GM10847 (cell line): ENCODE measurements around the gene RARB.

Source experiments
- POLR2A ChIP-seq: IDR thresholded peaks from 2 replicates; pipeline ENCODE4 v1.6.1; 2011; ENCODE audit not compliant: insufficient read length; ENCODE audit errors: extremely low read depth

The RARB gene

DNA sequence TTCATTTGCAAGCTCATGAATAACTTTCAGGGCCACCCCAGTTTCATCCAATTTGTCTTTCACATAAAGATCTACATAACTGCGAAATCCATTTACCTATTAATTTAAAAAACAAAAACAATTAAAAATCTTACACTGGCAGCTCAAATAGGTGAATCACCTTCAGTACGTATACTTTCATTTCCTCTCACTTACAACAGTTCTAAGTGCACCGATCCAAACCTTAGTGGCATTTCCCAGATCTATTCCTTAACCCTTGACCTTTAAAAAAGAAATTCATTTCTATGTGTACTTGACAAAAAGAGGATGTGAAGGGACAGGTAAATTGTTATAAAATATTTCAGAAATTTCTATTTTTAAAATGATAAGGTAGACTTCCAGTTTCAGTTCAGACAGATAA lies 205.9 kb downstream of the RARB start:
- TF ChIP-seq POLR2A: no peak

DNA sequence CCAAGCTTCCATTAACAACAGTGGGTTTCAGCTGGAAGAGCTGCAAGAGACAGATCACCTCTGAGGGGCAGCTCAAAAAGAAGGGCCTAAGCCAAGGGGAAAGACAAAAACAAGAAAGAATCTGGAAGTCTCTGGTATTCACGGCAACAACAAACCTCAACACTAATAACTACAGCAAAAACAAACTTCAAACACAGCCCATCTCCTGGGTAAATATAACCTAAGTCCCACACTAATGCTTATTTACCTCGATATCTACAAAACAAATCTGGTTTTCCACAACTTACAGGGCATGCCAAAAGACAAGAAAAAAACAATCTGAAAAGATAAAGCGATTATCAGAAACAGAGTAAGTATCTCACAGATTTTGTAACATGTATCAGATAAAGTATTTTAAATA lies 207.0 kb downstream of the RARB start:
- TF ChIP-seq POLR2A: no peak
